Mucosa of rectum (tissue), 2 donors: ENCODE measurements around the gene TPI1.
"Not testable (repeated sequence)": the region's sequence is repeated elsewhere in the genome, so short reads cannot be mapped to it uniquely, and the experiment has no call there.

Experiments
- H3K27ac ChIP-seq, 2 donors: one replicate each; pipeline ENCODE4 v1.7.0; 2013; ENCODE audit warnings: inconsistent platforms in 2 of 2, low read depth in 2 of 2, low read length in 2 of 2
- H3K27me3 ChIP-seq, 2 donors: one replicate each; pipeline ENCODE4 v1.7.0; 2013; ENCODE audit warnings: low read length in 2 of 2; ENCODE audit not compliant: control insufficient read depth in 2 of 2, insufficient read depth in 2 of 2
- H3K36me3 ChIP-seq, 2 donors: one replicate each; pipeline ENCODE4 v1.7.0; 2013; ENCODE audit warnings: low read length in 2 of 2; ENCODE audit not compliant: control insufficient read depth in 2 of 2, insufficient read depth in 2 of 2
- H3K4me1 ChIP-seq, 2 donors: one replicate each; pipeline ENCODE4 v1.7.0; 2013; ENCODE audit warnings: low read length in 2 of 2, mild to moderate bottlenecking in 1 of 2; ENCODE audit not compliant: control insufficient read depth in 2 of 2, insufficient read depth in 2 of 2
- H3K4me3 ChIP-seq, 2 donors: one replicate each; pipeline ENCODE4 v1.7.0; 2013; ENCODE audit warnings: low read length in 2 of 2
- H3K9ac ChIP-seq, 2 donors: one replicate each; pipeline ENCODE4 v1.7.0; 2013; ENCODE audit warnings: low read length in 2 of 2, low read depth in 1 of 2, mild to moderate bottlenecking in 1 of 2
- H3K9me3 ChIP-seq, 2 donors: one replicate each; pipeline ENCODE4 v1.7.0; 2013; ENCODE audit warnings: low read length in 2 of 2; ENCODE audit not compliant: control insufficient read depth in 2 of 2
- donor health status: healthy.
- donor health status: Normal muscosa, but diverticular disease.

Gene TPI1

GRCh38 chr12:6904280-6905276, 37.2 kb downstream of the TPI1 start, which contains the start of gene LRRC23:
TSS of gene LRRC23 (plus strand) at chr12:6904822. CDS start at chr12:6905634, 812 bp downstream.
- peaks cover 10 to 15% of the 10 kb centered on the region in 2 donors for H3K4me1 ChIP-seq
- H3K27me3 ChIP-seq, result no peaks in the 10 kb centered on the region
- H3K9me3 ChIP-seq, result no peaks in the 10 kb centered on the region
- no peaks in the 10 kb centered on the region for H3K36me3 ChIP-seq
- peak within 1 kb of the TSS; percentile 92 to 97 for H3K4me3 ChIP-seq
- peak within 1 kb of the TSS; percentile 82 to 93 for H3K9ac ChIP-seq
- peak within 1 kb of the TSS; percentile 70 to 79 for H3K27ac ChIP-seq

- Histone ChIP-seq H3K9ac (peak overlapping the region in 1 of 2 donors; percentile 93), H3K27ac (peak overlapping the region in 1 of 2 donors; percentile 79)
These were observed 38.2 kb downstream of the TPI1 start for GRCh38 chr12:6905414-6906040.

GRCh38 chr12:6908141-6908540, 40.8 kb downstream of the TPI1 start:
- peaks cover 0 to 14% of the 10 kb centered on the region in 2 donors for H3K27me3 ChIP-seq
- peaks cover 10 to 13% of the 10 kb centered on the region in 2 donors for H3K4me1 ChIP-seq
- H3K9ac ChIP-seq, H3K36me3 ChIP-seq, H3K9me3 ChIP-seq, H3K4me3 ChIP-seq, H3K27ac ChIP-seq: not testable (repeated sequence)

More at GRCh38 chr12:6905414-6906040, 38.2 kb downstream of the TPI1 start:
- Histone ChIP-seq H3K9me3 (no peaks in the 10 kb centered on the region), H3K27me3 (no peaks in the 10 kb centered on the region), H3K4me1 (peaks cover 10 to 13% of the 10 kb centered on the region in 2 donors), H3K4me3 (peak overlapping the region; percentile 92 to 97), H3K36me3 (no peaks in the 10 kb centered on the region)

GRCh38 chr12:6909421-6910145, 42.3 kb downstream of the TPI1 start:
- H3K9ac ChIP-seq, result no peak overlapping the region
- H3K27ac ChIP-seq, result no peak overlapping the region
- H3K36me3 ChIP-seq, result no peaks in the 10 kb centered on the region
- H3K4me3 ChIP-seq, result no peak overlapping the region
- H3K9me3 ChIP-seq, result no peaks in the 10 kb centered on the region
- peaks cover 5 to 14% of the 10 kb centered on the region in 2 donors for H3K27me3 ChIP-seq
- peaks cover 6 to 11% of the 10 kb centered on the region in 2 donors for H3K4me1 ChIP-seq

GRCh38 chr12:6912164-6912935, 45.0 kb downstream of the TPI1 start:
- Histone ChIP-seq H3K9ac (no peak overlapping the region), H3K27me3 (peaks cover 5 to 20% of the 10 kb centered on the region in 2 donors), H3K4me3 (no peak overlapping the region), H3K4me1 (peaks cover 7 to 8% of the 10 kb centered on the region in 2 donors), H3K9me3 (no peaks in the 10 kb centered on the region), H3K27ac (no peak overlapping the region), H3K36me3 (peaks cover 0 to 3% of the 10 kb centered on the region in 2 donors)

DNA sequence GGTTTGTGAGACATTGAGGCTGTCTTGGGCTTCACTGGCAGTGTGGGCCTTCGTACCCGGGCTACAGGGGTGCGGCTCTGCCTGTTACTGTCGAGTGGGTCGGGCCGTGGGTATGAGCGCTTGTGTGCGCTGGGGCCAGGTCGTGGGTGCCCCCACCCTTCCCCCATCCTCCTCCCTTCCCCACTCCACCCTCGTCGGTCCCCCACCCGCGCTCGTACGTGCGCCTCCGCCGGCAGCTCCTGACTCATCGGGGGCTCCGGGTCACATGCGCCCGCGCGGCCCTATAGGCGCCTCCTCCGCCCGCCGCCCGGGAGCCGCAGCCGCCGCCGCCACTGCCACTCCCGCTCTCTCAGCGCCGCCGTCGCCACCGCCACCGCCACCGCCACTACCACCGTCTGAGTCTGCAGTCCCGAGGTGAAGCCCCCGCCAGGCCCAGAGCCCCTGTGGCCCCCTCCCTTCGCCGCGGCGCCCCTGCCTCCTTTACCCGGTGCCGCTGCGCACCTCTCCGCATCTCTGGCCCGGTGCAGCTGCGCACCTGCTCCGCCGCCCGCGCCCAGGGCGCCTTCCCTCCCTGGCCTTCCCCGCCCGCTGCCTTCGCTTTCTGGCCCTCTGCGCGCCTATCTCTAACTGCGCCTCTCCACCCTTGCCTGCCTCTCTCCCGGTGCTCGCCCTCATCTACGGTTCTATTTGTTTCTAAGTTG, 47.1 kb downstream of the TPI1 start, which contains the start of gene ENO2:
ENO2 (plus strand) TSS at position 335 of the 701 bp plus-strand sequence. CDS start 1,253 bp downstream, outside the sequence.
- Histone ChIP-seq H3K9me3 (no peaks in the 10 kb centered on the region), H3K36me3 (peaks cover 0 to 3% of the 10 kb centered on the region in 2 donors), H3K4me3 (peak within 1 kb of the TSS; percentile 63 to 73), H3K4me1 (peaks cover 7 to 8% of the 10 kb centered on the region in 2 donors), H3K9ac (peak within 1 kb of the TSS; percentile 49 to 57), H3K27ac (peak within 1 kb of the TSS; percentile 61 to 74), H3K27me3 (peaks cover 5 to 20% of the 10 kb centered on the region in 2 donors)

DNA sequence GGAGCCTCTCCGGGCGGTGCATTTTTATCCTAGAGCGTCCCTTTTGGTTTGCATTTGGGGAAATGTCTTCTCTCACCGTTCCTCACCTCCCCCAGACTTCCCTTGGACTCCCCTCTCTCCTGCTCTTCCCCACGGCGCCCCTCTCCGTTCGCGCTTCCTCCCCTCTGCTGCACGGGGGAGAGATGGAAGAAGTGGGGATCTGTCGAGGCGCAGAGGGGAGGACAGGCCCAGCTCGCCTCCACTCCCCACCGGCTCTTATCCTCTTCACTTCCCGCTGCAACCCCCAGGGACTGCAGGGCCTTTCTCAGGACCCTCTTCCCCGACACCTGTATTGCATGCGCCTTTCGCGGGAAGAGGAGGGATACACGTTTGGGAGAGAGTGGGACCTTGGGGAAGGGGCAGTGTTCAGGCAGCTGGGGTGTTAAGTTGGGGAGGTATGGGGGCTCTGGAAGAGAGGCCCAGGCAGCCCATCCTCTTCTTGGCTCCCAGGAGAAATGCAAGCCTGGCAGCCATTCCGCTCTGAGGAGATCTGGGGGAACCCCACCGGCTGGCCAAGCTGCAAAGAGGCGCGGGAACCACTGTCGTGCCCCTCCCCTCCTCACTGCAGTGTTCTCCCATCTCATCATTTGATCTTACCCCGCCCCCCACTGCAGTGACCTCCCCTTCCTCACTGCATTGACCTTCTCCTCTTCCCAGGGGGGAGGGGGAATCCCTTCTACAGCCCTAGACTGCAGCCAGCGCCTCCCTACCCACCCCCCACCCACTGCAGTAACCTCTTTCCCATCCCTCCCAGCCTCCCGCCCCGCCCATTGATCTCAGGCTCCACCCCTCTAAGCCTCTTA, 47.8 kb downstream of the TPI1 start:
- Histone ChIP-seq H3K27ac (peak overlapping the region in 1 of 2 donors; percentile 63), H3K27me3 (peaks cover 5 to 20% of the 10 kb centered on the region in 2 donors), H3K9me3 (no peaks in the 10 kb centered on the region), H3K36me3 (peaks cover 3% of the 10 kb centered on the region in 2 donors), H3K4me3 (peak overlapping the region; percentile 63 to 67), H3K9ac (peak overlapping the region; percentile 34 to 57), H3K4me1 (peaks cover 7 to 8% of the 10 kb centered on the region in 2 donors)

- Histone ChIP-seq H3K9ac (no peak overlapping the region), H3K27ac (no peak overlapping the region), H3K4me1 (peaks cover 7 to 8% of the 10 kb centered on the region in 2 donors), H3K27me3 (peaks cover 5 to 20% of the 10 kb centered on the region in 2 donors), H3K36me3 (peaks cover 3% of the 10 kb centered on the region in 2 donors), H3K9me3 (no peaks in the 10 kb centered on the region), H3K4me3 (no peak overlapping the region)
These were observed 48.5 kb downstream of the TPI1 start for GRCh38 chr12:6915789-6916285.
